ENCODE results near the gene RMND1. TPM values are rescaled to one million over a fixed set of nuclear protein-coding genes. Genes with fewer than 3 reads are reported as not detected.

The RMND1 gene
- total and polyA plus RNA-seq, 9 of the 15 experiments (the other 6 are each of a cell fraction or from before 2014, with no cell fraction given), result 26.9 to 47.8 (median 36.2) TPM

DNA sequence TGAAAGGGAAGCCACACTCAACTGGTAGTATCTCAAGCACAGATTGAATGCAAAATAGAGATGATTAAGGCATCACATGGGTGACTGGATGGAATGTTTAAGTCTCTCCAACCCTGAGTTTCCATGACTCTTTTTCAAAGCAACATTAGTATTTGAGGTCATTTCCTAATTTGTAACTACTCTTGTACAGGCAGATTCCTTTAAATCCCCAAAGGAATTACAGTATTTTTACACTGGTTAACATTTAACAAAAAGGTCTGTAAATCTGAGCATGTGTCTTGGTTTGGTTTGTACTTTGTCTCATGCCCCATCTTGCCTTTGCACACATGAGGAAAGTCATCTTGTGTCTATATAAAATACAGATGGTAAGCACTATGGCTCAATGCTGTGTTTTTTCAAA lies 15.1 kb downstream of the RMND1 start:
- no peak overlapping the region for H3K4me3 ChIP-seq
- DNase-seq (ENCODE audit: extremely low read depth in 1 of 4, low spot score in 3 of 4) (no peak), FAIRE-seq (no peak), ATAC-seq (no peak)
- H3K27me3 ChIP-seq (ENCODE audit: control insufficient read depth in 2 of 2, insufficient read depth in 2 of 2, low read length in 2 of 2), result no peaks in the 10 kb centered on the region
- H3K4me2 ChIP-seq (ENCODE audit: insufficient read depth, low read length), result no peak overlapping the region
- H2AFZ ChIP-seq (ENCODE audit: low read depth, low read length), result no peak overlapping the region
- H3K9ac ChIP-seq (ENCODE audit: insufficient read depth in 1 of 2, low read depth in 2 of 2, low read length in 2 of 2), result no peak overlapping the region
- H3K27ac ChIP-seq (ENCODE audit: extremely low read depth, low read depth, low read length), result no peak overlapping the region
- no TSS peak for BruUV-seq (replicated peaks)
- TF ChIP-seq ETV1 (tag; conservative IDR thresholded peaks at IDR 0.05; ENCODE audit: low read depth) (no peak), SREBF1 (IDR thresholded peaks at IDR 0.05; ENCODE audit: borderline replicate concordance, low read depth, low read length) (no peak), CREB1 (IDR thresholded peaks at IDR 0.05) (no peak), CREB1 (CRISPR knock-in tag; IDR thresholded peaks at IDR 0.05) (no peak), ATF1 (CRISPR knock-in tag; IDR thresholded peaks at IDR 0.05) (no peak), ATF1 (tag; IDR thresholded peaks at IDR 0.05) (no peak), MYNN (IDR thresholded peaks at IDR 0.05) (no peak), MYNN (CRISPR knock-in tag; IDR thresholded peaks at IDR 0.05) (no peak), BRF2 (IDR thresholded peaks at IDR 0.05; ENCODE audit: borderline replicate concordance, insufficient read depth, insufficient read length) (no peak), MEF2A (IDR thresholded peaks at IDR 0.05; ENCODE audit: control insufficient read depth, low read depth, low read length) (no peak)
- TF ChIP-seq, protein P1, sequence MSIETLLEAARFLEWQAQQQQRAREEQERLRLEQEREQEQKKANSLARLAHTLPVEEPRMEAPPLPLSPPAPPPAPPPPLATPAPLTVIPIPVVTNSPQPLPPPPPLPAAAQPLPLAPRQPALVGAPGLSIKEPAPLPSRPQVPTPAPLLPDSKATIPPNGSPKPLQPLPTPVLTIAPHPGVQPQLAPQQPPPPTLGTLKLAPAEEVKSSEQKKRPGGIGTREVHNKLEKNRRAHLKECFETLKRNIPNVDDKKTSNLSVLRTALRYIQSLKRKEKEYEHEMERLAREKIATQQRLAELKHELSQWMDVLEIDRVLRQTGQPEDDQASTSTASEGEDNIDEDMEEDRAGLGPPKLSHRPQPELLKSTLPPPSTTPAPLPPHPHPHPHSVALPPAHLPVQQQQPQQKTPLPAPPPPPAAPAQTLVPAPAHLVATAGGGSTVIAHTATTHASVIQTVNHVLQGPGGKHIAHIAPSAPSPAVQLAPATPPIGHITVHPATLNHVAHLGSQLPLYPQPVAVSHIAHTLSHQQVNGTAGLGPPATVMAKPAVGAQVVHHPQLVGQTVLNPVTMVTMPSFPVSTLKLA (conservative IDR thresholded peaks at IDR 0.05), result no peak
- H3K79me2 ChIP-seq (ENCODE audit: control insufficient read depth, insufficient read depth, low read length), result peaks cover 45% of the 10 kb centered on the region; the same call in 2 of the 3 replicates
- ChIA-PET POLR2A (interaction anchor here (0.7 to 1.9 kb wide), 2 partner anchors 15 to 47 kb away, joined by 3 to 5 read pairs; partner anchors contain the start of gene RMND1), CTCF (ENCODE audit: low intra/inter-chr PET ratio) (no interaction called here)
- H3K9me1 ChIP-seq (ENCODE audit: control insufficient read depth, insufficient read depth, low read length), result no peaks in the 10 kb centered on the region
- in situ Hi-C loops (cut with MboI), result no loop called here
- no peaks in the 10 kb centered on the region for H4K20me1 ChIP-seq (replicated peaks; ENCODE audit: control insufficient read depth, insufficient read depth, low read length)
- H3K9me3 ChIP-seq (replicated peaks; ENCODE audit: control insufficient read depth, insufficient read depth, low read depth, low read length), result no peaks in the 10 kb centered on the region
- H3K36me3 ChIP-seq (ENCODE audit: control insufficient read depth, insufficient read depth, low read length), result peaks cover 50% of the 10 kb centered on the region
- intact Hi-C loops (cut with micrococcal nuclease), result no loop called here
- no peaks in the 10 kb centered on the region; a peak in 1 of 5 replicates for H3K4me1 ChIP-seq (replicated peaks in 1 of 2; ENCODE audit: control insufficient read depth in 2 of 2, insufficient read depth in 2 of 2, low read length in 2 of 2)

All from K562 (cell line).